Upper lobe of right lung (tissue), 1 donor: ENCODE data around the gene RPL37A. TPM values are rescaled to one million over a fixed set of nuclear protein-coding genes. Genes with fewer than 3 reads are reported as not detected.
A peak's percentile ranks its signal among the peaks of the same experiment; 100 is the strongest.

Source experiments
- ATAC-seq: fragments of 200-7000 bp; cut with Tn5 transposase; one replicate; pipeline ENCODE4 v1.9.1; 2020; ENCODE audit warnings: mild to moderate bottlenecking, moderate library complexity
- DNase-seq: peaks from one replicate; pipeline ENCODE4 v3.0.0-alpha.2; 2020
- H3K27ac ChIP-seq: fragments of 200-600 bp; one replicate; pipeline ENCODE4 v1.8.0; 2022
- H3K27me3 ChIP-seq: fragments of 200-600 bp; one replicate; pipeline ENCODE4 v1.8.0; 2022; ENCODE audit warnings: mild to moderate bottlenecking
- H3K36me3 ChIP-seq: fragments of 200-600 bp; one replicate; pipeline ENCODE4 v1.8.0; 2022
- H3K4me1 ChIP-seq: fragments of 200-600 bp; one replicate; pipeline ENCODE4 v1.8.0; 2022
- H3K4me3 ChIP-seq: fragments of 200-600 bp; one replicate; pipeline ENCODE4 v1.8.0; 2022; ENCODE audit warnings: mild to moderate bottlenecking
- H3K9me3 ChIP-seq: fragments of 200-600 bp; one replicate; pipeline ENCODE4 v1.8.0; 2022
- intact Hi-C: fragments of 100-400 bp; cut with DNase I; formaldehyde crosslinking; loops from one replicate; pipeline ENCODE4 v1.11.0; 2022
- total RNA-seq: library from RNA; stranded (reverse); fragmentation: NEBNext Ultra II Directional; extraction: Animal tissue kit (Norgen Biotek cat#: 25700); gene quantifications from one replicate; pipeline ENCODE4 v1.2.1, GENCODE V29; 2021
- TF ChIP-seq, protein P1 (sequence below): fragments of 200-600 bp; IDR thresholded peaks from one replicate; pipeline ENCODE4 v1.8.0; 2022; ENCODE audit warnings: antibody characterized with exemption
- donor health status: DM: no; HTN: yes; CAD: no; lungs with severe emphysema.

RPL37A gene
- total RNA-seq, 1 donor from 2014 or later = 1,932 TPM

- Histone ChIP-seq H3K27me3 (no peaks in the 10 kb centered on the region), H3K9me3 (no peaks in the 10 kb centered on the region), H3K27ac (peak overlapping the region; percentile 18), H3K4me1 (peaks cover 23% of the 10 kb centered on the region), H3K4me3 (no peak overlapping the region), H3K36me3 (no peaks in the 10 kb centered on the region)
- no peak for ATAC-seq
- intact Hi-C loops = no loop called here
- TF ChIP-seq, protein P1, sequence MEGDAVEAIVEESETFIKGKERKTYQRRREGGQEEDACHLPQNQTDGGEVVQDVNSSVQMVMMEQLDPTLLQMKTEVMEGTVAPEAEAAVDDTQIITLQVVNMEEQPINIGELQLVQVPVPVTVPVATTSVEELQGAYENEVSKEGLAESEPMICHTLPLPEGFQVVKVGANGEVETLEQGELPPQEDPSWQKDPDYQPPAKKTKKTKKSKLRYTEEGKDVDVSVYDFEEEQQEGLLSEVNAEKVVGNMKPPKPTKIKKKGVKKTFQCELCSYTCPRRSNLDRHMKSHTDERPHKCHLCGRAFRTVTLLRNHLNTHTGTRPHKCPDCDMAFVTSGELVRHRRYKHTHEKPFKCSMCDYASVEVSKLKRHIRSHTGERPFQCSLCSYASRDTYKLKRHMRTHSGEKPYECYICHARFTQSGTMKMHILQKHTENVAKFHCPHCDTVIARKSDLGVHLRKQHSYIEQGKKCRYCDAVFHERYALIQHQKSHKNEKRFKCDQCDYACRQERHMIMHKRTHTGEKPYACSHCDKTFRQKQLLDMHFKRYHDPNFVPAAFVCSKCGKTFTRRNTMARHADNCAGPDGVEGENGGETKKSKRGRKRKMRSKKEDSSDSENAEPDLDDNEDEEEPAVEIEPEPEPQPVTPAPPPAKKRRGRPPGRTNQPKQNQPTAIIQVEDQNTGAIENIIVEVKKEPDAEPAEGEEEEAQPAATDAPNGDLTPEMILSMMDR = no peak
- DNase-seq = no peak
Measured at GRCh38 chr2:216536734-216537210, 38.1 kb downstream of the RPL37A start.

DNA sequence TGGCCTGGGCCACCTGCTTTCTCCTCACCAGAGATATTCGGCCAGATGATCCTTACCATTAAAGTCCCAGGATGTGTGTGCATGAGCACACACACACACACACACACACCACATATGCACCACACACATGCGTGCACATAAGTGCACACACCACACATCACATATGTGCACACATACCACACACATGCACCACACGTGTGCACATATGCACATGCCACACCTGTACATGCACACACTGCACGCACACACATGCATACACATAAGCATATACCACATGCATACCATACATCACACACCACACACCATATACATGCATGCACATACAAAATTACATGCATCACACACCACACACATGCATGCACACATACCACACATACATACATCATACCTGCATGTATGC is 38.7 kb downstream of the RPL37A start:
- Histone ChIP-seq H3K4me3 (no peak overlapping the region), H3K36me3 (no peaks in the 10 kb centered on the region), H3K9me3 (no peaks in the 10 kb centered on the region), H3K27me3 (no peaks in the 10 kb centered on the region), H3K4me1 (peaks cover 23% of the 10 kb centered on the region), H3K27ac (no peak overlapping the region)
- DNase-seq = no peak
- intact Hi-C loops = no loop called here
- no peak for ATAC-seq
- TF ChIP-seq, protein P1 = no peak

DNA sequence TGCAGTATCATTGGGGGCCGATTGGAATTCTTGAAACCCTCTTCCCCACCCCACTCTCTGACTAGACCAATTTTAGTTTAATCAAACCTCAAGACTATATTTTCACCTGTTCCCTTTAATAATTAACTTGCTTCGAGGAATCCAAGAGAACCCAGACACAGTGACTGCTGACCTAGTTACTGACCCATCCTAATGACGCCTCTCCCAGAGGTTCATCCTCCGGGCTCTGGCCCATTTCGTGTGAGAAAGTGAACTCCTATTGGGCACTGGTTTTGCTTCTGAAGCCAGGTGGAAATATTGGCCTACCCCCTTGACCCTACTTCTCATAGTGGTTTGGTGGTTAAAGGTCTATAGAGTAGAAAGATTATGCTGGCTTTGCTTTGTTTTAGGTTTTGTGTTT is 39.9 kb downstream of the RPL37A start:
- H3K4me3 ChIP-seq = no peak overlapping the region
- H3K27ac ChIP-seq = no peak overlapping the region
- no peaks in the 10 kb centered on the region for H3K27me3 ChIP-seq
- H3K9me3 ChIP-seq = no peaks in the 10 kb centered on the region
- H3K4me1 ChIP-seq = peaks cover 23% of the 10 kb centered on the region
- H3K36me3 ChIP-seq = no peaks in the 10 kb centered on the region
- ATAC-seq (no peak), DNase-seq (no peak)
- TF ChIP-seq, protein P1 = no peak
- intact Hi-C loops = no loop called here

DNA sequence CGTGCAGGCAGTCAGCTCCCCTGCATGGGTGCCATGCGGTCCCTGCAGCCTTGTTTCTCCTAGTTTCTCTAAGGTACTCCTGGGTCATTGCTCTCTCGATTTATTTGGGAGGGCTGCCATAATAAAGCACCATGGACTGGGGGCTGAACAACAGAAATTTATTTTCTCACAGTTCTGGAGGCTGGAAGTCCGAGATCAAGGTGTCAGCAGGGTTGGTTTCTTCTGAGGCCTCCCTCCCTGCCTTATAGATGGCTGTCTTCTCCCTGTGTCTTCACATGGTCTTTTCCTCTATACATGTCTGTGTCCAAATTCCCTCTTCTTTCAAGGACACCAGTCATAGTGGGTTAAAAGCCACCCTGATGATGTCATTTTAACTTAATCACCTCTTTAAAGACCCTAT is 40.5 kb downstream of the RPL37A start:
- no peak overlapping the region for H3K4me3 ChIP-seq
- no peaks in the 10 kb centered on the region for H3K9me3 ChIP-seq
- ATAC-seq = no peak
- intact Hi-C loops = no loop called here
- H3K4me1 ChIP-seq = peaks cover 23% of the 10 kb centered on the region
- no peak for DNase-seq
- no peaks in the 10 kb centered on the region for H3K36me3 ChIP-seq
- H3K27me3 ChIP-seq = no peaks in the 10 kb centered on the region
- TF ChIP-seq, protein P1 = no peak
- no peak overlapping the region for H3K27ac ChIP-seq

DNA sequence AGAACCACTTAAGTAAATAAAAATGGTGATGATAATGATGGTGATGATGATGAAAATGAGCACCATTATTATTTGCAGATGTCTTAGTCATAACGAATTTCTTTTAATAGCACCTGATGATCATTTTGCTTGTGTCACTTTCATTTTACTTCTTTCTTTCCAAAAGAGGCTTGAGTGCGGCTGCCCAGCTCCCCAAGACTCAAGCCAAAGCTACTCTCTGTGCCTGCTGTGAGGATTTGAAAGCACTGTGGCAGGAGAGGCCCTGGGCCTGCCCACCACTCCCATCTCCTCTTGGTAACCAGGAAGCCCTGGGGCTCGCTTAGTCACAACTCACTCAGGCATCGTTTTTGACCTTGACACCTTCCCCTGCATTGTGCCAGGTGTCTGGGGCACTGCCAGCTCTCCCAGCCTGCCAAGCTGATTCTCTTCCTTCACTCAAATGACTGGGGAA is 41.2 kb downstream of the RPL37A start:
- no peaks in the 10 kb centered on the region for H3K27me3 ChIP-seq
- peaks cover 23% of the 10 kb centered on the region for H3K4me1 ChIP-seq
- DNase-seq = peak; percentile 67
- intact Hi-C loops = no loop called here
- no peak overlapping the region for H3K27ac ChIP-seq
- TF ChIP-seq, protein P1 = no peak
- no peak overlapping the region for H3K4me3 ChIP-seq
- peak; percentile 56 for ATAC-seq
- no peaks in the 10 kb centered on the region for H3K36me3 ChIP-seq
- H3K9me3 ChIP-seq = no peaks in the 10 kb centered on the region

- DNase-seq (no peak), ATAC-seq (no peak)
- Histone ChIP-seq H3K36me3 (no peaks in the 10 kb centered on the region), H3K27ac (no peak overlapping the region), H3K4me1 (peaks cover 20% of the 10 kb centered on the region), H3K4me3 (no peak overlapping the region), H3K9me3 (no peaks in the 10 kb centered on the region), H3K27me3 (no peaks in the 10 kb centered on the region)
- TF ChIP-seq, protein P1 = no peak
- intact Hi-C loops = no loop called here
Measured at GRCh38 chr2:216540920-216541319, 42.3 kb downstream of the RPL37A start.
